Measurements from ENCODE around the gene CHST8. TPM values are rescaled to one million over a fixed set of nuclear protein-coding genes. Genes with fewer than 3 reads are reported as not detected.

CHST8 gene
- total RNA-seq, 1 experiment from 2014 or later = 33.5 TPM

GRCh38 chr19:33701565-33701964, 79.8 kb downstream of the CHST8 start:
- H3K4me3 Mint-ChIP-seq = no peak overlapping the region
- DNase-seq (ENCODE audit: low spot score) = no peak
- TF ChIP-seq GTF2I (CRISPR knock-in tag; conservative IDR thresholded peaks at IDR 0.05) = no peak
- no peak for TF ChIP-seq E2F5 (CRISPR knock-in tag; IDR thresholded peaks at IDR 0.05)
- no peak for TF ChIP-seq ZNF532 (CRISPR knock-in tag; IDR thresholded peaks at IDR 0.05; ENCODE audit: borderline replicate concordance)
- TF ChIP-seq SP1 (CRISPR knock-in tag; conservative IDR thresholded peaks at IDR 0.05) = no peak
- TF ChIP-seq GABPB1 (CRISPR knock-in tag; IDR thresholded peaks at IDR 0.05) = no peak
- TF ChIP-seq HMGA2 (CRISPR knock-in tag; IDR thresholded peaks at IDR 0.05) = no peak
- no peak for TF ChIP-seq ZNF671 (CRISPR knock-in tag; IDR thresholded peaks at IDR 0.05)
- no peak for TF ChIP-seq KAT7 (CRISPR knock-in tag; IDR thresholded peaks at IDR 0.05; ENCODE audit: borderline replicate concordance)
- TF ChIP-seq PREB (CRISPR knock-in tag; IDR thresholded peaks at IDR 0.05; ENCODE audit: borderline replicate concordance) = no peak
- TF ChIP-seq ZNF219 (CRISPR knock-in tag; IDR thresholded peaks at IDR 0.05; ENCODE audit: borderline replicate concordance) = no peak
- no peak for TF ChIP-seq SMAD4 (CRISPR knock-in tag; IDR thresholded peaks at IDR 0.05)
- TF ChIP-seq HMGXB4 (CRISPR knock-in tag; IDR thresholded peaks at IDR 0.05) = no peak
- TF ChIP-seq FOXJ3 (CRISPR knock-in tag; IDR thresholded peaks at IDR 0.05; ENCODE audit: borderline replicate concordance) = no peak
- no peak for TF ChIP-seq ATF3 (CRISPR knock-in tag; conservative IDR thresholded peaks at IDR 0.05)
- TF ChIP-seq ZBTB21 (CRISPR knock-in tag; IDR thresholded peaks at IDR 0.05; ENCODE audit: borderline replicate concordance) = no peak
- TF ChIP-seq MAX (CRISPR knock-in tag; IDR thresholded peaks at IDR 0.05) = no peak
- no peak for TF ChIP-seq TP53 (CRISPR knock-in tag; IDR thresholded peaks at IDR 0.05)
- TF ChIP-seq ATF1 (CRISPR knock-in tag; IDR thresholded peaks at IDR 0.05) = no peak
- H3K9me3 Mint-ChIP-seq = no peaks in the 10 kb centered on the region
- H3K36me3 Mint-ChIP-seq = no peaks in the 10 kb centered on the region
- peaks cover 22% of the 10 kb centered on the region for H3K4me1 Mint-ChIP-seq
- H3K27me3 Mint-ChIP-seq (ENCODE audit: low read depth) = no peaks in the 10 kb centered on the region
- ChIA-PET CTCF (no interaction called here), POLR2A (interaction anchor here (0.7 kb wide), 1 partner anchor 364 kb away, joined by 4 read pairs; no protein-coding TSS in a partner anchor)
- H3K27ac Mint-ChIP-seq = no peak overlapping the region
- ATAC-seq = no peak

Measured in WTC11 (cell line).